ENCODE data around the gene RAB31.

Gene RAB31

DNA sequence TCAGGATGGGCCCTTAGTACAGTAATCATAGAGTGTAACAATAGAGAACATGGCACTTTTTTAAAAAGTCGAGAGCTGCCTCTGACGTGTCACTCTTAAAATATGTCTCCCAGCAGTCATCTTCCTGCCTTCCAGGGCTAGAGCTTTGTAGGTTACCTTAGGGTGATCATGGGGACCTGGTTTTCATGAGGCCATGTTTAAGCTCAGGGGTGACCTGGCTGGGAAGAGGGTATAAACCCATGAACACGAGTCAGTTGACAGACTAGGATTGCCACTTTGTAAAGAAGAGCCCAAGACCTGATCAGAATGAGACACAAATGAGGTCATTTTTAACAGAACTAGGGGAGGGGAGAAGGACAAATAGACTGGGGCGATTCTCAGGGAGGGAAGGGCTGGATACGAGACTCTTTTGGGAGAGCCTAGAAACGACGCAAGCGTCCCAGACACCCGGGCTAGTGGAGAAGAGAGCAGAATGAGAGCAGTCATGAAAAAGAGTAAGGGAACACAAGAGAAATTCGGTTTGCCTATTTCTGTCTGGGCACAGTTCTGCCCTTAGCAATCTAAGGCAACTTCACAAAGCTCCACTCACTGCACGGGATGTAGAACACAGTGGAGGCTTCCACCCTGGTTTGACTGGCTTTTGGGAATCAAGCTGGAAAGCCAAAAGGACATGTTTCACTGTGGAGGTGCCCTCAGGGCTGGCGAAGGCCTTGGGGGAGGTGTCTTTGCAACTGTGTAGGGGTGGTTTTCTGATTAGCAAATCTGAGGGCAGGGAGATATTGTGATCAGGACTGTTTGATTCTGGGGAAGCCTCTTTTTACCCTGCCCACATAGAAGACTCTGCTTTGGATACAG, 1.8 kb upstream of the RAB31 start:
- Histone ChIP-seq H3K36me3 (ENCODE audit: insufficient read depth, low read length) (no peaks in the 10 kb centered on the region), H3K4me1 (ENCODE audit: insufficient read depth, low read length) (no peaks in the 10 kb centered on the region), H3K4me3 (ENCODE audit: low read depth in 1 of 2, low read length in 2 of 2) (no peak overlapping the region), H3K4me2 (ENCODE audit: insufficient read depth, low read length) (no peak overlapping the region), H4K20me1 (ENCODE audit: insufficient read depth, low read length) (no peaks in the 10 kb centered on the region), H3K9me3 (ENCODE audit: insufficient read depth, low read length, severe bottlenecking) (no peaks in the 10 kb centered on the region), H3K9ac (ENCODE audit: low read depth, low read length) (no peak overlapping the region), H3K27ac (ENCODE audit: low read length) (no peak overlapping the region), H3K79me2 (ENCODE audit: insufficient read depth, low read length) (no peaks in the 10 kb centered on the region), H2AFZ (ENCODE audit: low read depth, low read length) (no peak overlapping the region), H3K27me3 (ENCODE audit: insufficient read depth, low read length, poor library complexity) (peaks cover 15% of the 10 kb centered on the region)
- DNase-seq (no peak), ATAC-seq (ENCODE audit: insufficient read depth, low read depth) (no peak)
- TF ChIP-seq EZH2 (IDR thresholded peaks at IDR 0.05; ENCODE audit: borderline replicate concordance, low read depth, low read length, severe bottlenecking) = no peak

DNA sequence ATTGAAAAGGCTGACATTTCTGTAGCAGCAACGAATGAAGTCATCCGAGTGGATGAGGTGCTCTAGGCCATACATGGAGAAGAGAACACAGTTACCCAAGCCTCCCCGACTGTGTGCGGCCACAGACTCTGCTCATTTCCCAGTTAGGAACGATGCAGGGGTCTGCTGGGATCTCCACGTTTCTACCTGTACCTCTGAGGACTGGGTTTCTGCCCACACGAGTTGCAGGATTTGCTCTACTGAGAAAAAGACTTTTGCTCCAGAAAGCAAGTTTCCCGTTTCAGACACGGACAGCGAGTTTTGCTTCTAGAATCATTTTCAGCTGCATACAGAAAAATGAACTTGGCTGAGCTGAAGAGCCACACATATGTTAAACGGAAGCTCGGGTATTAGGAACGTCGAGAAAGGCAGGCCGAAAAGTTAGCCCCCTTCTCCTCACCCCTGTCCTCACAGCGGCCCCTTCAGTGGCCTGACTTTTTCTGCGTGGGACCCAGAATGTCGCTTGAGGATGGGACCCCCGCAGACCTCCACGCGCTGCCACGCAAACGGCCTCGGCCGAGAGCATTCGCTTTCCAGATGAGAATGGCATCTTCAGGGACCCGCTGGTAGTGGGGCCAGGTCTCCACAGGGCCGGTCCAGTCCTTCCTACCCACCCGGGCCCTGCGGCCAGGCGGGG, 582 bp upstream of the RAB31 start:
- ATAC-seq (ENCODE audit: insufficient read depth, low read depth) = no peak
- Histone ChIP-seq H2AFZ (ENCODE audit: low read depth, low read length) (no peak overlapping the region), H3K27me3 (ENCODE audit: insufficient read depth, low read length, poor library complexity) (peaks cover 15% of the 10 kb centered on the region), H3K27ac (ENCODE audit: low read length) (no peak overlapping the region), H4K20me1 (ENCODE audit: insufficient read depth, low read length) (no peaks in the 10 kb centered on the region), H3K4me2 (ENCODE audit: insufficient read depth, low read length) (no peak overlapping the region), H3K4me3 (ENCODE audit: low read depth in 1 of 2, low read length in 2 of 2) (no peak overlapping the region), H3K4me1 (ENCODE audit: insufficient read depth, low read length) (no peaks in the 10 kb centered on the region), H3K79me2 (ENCODE audit: insufficient read depth, low read length) (no peaks in the 10 kb centered on the region), H3K9me3 (ENCODE audit: insufficient read depth, low read length, severe bottlenecking) (no peaks in the 10 kb centered on the region), H3K9ac (ENCODE audit: low read depth, low read length) (no peak overlapping the region), H3K36me3 (ENCODE audit: insufficient read depth, low read length) (no peaks in the 10 kb centered on the region)
- no peak for TF ChIP-seq EZH2 (IDR thresholded peaks at IDR 0.05; ENCODE audit: borderline replicate concordance, low read depth, low read length, severe bottlenecking)
- TF ChIP-seq, protein P1, sequence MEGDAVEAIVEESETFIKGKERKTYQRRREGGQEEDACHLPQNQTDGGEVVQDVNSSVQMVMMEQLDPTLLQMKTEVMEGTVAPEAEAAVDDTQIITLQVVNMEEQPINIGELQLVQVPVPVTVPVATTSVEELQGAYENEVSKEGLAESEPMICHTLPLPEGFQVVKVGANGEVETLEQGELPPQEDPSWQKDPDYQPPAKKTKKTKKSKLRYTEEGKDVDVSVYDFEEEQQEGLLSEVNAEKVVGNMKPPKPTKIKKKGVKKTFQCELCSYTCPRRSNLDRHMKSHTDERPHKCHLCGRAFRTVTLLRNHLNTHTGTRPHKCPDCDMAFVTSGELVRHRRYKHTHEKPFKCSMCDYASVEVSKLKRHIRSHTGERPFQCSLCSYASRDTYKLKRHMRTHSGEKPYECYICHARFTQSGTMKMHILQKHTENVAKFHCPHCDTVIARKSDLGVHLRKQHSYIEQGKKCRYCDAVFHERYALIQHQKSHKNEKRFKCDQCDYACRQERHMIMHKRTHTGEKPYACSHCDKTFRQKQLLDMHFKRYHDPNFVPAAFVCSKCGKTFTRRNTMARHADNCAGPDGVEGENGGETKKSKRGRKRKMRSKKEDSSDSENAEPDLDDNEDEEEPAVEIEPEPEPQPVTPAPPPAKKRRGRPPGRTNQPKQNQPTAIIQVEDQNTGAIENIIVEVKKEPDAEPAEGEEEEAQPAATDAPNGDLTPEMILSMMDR (IDR thresholded peaks at IDR 0.05; ENCODE audit: borderline replicate concordance, extremely low read depth, low read length, poor library complexity, severe bottlenecking) = no peak
- DNase-seq = no peak

DNA sequence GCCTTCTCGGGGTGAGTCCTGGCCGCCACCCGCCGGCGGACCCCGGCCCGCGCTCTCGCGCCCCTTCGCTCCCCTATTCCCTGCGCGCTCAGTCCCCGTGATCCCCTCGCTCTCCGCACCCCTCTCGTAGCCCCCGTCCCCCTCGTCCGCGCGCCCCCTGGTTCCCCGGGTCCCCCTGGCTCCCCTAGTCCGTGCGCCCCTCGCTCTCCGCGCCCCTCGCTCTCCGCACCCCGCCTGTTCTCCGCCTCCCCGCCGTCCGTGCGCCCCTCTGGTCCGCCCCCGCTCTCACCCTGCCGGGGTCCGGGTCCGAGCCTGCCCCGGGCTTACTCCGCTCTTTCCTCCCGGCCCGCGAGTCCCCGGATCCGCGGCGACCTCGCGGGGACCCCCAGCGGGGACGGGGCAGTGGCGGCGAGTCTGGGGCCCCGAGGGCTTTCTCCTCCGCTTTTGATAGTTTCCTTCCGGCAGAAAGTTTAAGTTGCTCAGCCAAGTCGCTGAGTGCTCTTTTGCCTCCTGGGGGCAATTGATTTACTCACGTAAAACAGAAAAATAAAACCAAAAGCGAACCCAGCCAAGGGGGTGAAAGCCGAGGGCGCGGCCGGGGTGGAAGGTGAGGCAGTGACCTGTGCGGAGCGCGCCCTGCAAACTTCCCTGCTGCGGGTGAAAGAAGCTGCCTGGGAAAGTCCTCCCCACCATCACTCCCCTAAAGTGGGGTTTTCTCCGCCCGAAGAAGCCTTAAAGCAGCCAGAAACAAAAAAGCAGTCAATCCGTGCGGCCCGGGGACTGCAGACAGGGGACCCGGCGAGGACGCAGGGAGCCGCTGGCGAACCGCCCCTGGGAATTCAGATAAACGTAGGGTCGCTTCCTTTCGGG, 568 bp downstream of the RAB31 start:
- no peaks in the 10 kb centered on the region for H3K4me1 ChIP-seq (ENCODE audit: insufficient read depth, low read length)
- H3K4me3 ChIP-seq (ENCODE audit: low read depth in 1 of 2, low read length in 2 of 2) = no peak overlapping the region
- ATAC-seq (ENCODE audit: insufficient read depth, low read depth) (no peak), DNase-seq (no peak)
- H3K27me3 ChIP-seq (ENCODE audit: insufficient read depth, low read length, poor library complexity) = peaks cover 15% of the 10 kb centered on the region
- H3K9ac ChIP-seq (ENCODE audit: low read depth, low read length) = no peak overlapping the region
- TF ChIP-seq EZH2 (IDR thresholded peaks at IDR 0.05; ENCODE audit: borderline replicate concordance, low read depth, low read length, severe bottlenecking) = no peak
- TF ChIP-seq, protein P1 (IDR thresholded peaks at IDR 0.05; ENCODE audit: borderline replicate concordance, extremely low read depth, low read length, poor library complexity, severe bottlenecking) = no peak
- H4K20me1 ChIP-seq (ENCODE audit: insufficient read depth, low read length) = no peaks in the 10 kb centered on the region
- no peaks in the 10 kb centered on the region for H3K36me3 ChIP-seq (ENCODE audit: insufficient read depth, low read length)
- no peaks in the 10 kb centered on the region for H3K9me3 ChIP-seq (ENCODE audit: insufficient read depth, low read length, severe bottlenecking)
- no peaks in the 10 kb centered on the region for H3K79me2 ChIP-seq (ENCODE audit: insufficient read depth, low read length)
- H3K27ac ChIP-seq (ENCODE audit: low read length) = no peak overlapping the region
- no peak overlapping the region for H2AFZ ChIP-seq (ENCODE audit: low read depth, low read length)
- no peak overlapping the region for H3K4me2 ChIP-seq (ENCODE audit: insufficient read depth, low read length)

Measured in DND-41 (cell line).